ENCODE results near the gene WIF1. TPM values are rescaled to one million over a fixed set of nuclear protein-coding genes. Genes with fewer than 3 reads are reported as not detected.
A peak's percentile ranks its signal among the peaks of the same experiment; 100 is the strongest.

The WIF1 gene
- total RNA-seq, 1 donor from 2014 or later: 97.0 TPM

DNA sequence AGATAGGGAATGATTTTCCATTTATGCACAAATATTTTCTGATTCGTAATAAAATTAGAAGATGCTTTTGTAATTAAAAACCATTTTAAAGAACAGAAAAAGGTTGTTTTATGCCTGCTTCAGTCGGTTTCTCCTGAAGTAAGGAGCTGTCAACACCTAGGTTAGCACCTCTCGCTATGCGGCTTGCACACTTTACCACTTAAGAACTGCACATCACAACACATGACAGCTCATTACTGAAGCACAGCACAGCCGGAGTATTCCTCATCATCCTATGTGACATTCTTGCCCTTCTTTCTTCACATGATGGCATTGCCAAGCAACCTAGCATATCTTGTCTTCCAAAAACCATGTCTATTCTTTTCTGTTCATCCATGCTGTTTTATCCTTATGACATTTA is 5.4 kb upstream of the WIF1 start:
- no peak for TF ChIP-seq CTCF (IDR thresholded peaks at IDR 0.05)
- no peaks in the 10 kb centered on the region for H3K9me3 ChIP-seq
- DNase-seq (no peak), ATAC-seq (no peak)
- no peak overlapping the region for H3K4me3 ChIP-seq
- no peaks in the 10 kb centered on the region for H3K36me3 ChIP-seq
- no peaks in the 10 kb centered on the region for H3K4me1 ChIP-seq
- H3K27ac ChIP-seq: no peak overlapping the region
- H3K27me3 ChIP-seq (ENCODE audit: low read depth): peaks cover 15% of the 10 kb centered on the region
- intact Hi-C loops (cut with DNase I): no loop called here

GRCh38 chr12:65125975-65126374 is 4.9 kb upstream of the WIF1 start:
- H3K27ac ChIP-seq: no peak overlapping the region
- H3K9me3 ChIP-seq: no peaks in the 10 kb centered on the region
- DNase-seq (no peak), ATAC-seq (no peak)
- H3K4me1 ChIP-seq: peaks cover 2% of the 10 kb centered on the region
- peaks cover 20% of the 10 kb centered on the region for H3K27me3 ChIP-seq (ENCODE audit: low read depth)
- no peaks in the 10 kb centered on the region for H3K36me3 ChIP-seq
- no peak overlapping the region for H3K4me3 ChIP-seq
- intact Hi-C loops (cut with DNase I): no loop called here
- no peak for TF ChIP-seq CTCF (IDR thresholded peaks at IDR 0.05)

GRCh38 chr12:65125247-65125646 is 4.1 kb upstream of the WIF1 start:
- H3K27ac ChIP-seq: no peak overlapping the region
- TF ChIP-seq CTCF (IDR thresholded peaks at IDR 0.05): no peak
- peaks cover 27% of the 10 kb centered on the region for H3K27me3 ChIP-seq (ENCODE audit: low read depth)
- DNase-seq: no peak
- no peaks in the 10 kb centered on the region for H3K9me3 ChIP-seq
- H3K4me1 ChIP-seq: peaks cover 6% of the 10 kb centered on the region
- H3K4me3 ChIP-seq: no peak overlapping the region
- intact Hi-C loops (cut with DNase I): no loop called here
- no peak for ATAC-seq
- no peaks in the 10 kb centered on the region for H3K36me3 ChIP-seq

GRCh38 chr12:65123435-65124063 is 2.4 kb upstream of the WIF1 start:
- DNase-seq: no peak
- Histone ChIP-seq H3K4me3 (no peak overlapping the region), H3K9me3 (no peaks in the 10 kb centered on the region), H3K36me3 (no peaks in the 10 kb centered on the region), H3K27me3 (ENCODE audit: low read depth) (peaks cover 42% of the 10 kb centered on the region), H3K4me1 (peaks cover 6% of the 10 kb centered on the region), H3K27ac (no peak overlapping the region)
- intact Hi-C loops (cut with DNase I): loop anchor here (5.0 kb wide), 1 partner anchor 231 kb away; no protein-coding TSS in a partner anchor
- TF ChIP-seq CTCF (IDR thresholded peaks at IDR 0.05): peak; percentile 58
- ATAC-seq: no peak

DNA sequence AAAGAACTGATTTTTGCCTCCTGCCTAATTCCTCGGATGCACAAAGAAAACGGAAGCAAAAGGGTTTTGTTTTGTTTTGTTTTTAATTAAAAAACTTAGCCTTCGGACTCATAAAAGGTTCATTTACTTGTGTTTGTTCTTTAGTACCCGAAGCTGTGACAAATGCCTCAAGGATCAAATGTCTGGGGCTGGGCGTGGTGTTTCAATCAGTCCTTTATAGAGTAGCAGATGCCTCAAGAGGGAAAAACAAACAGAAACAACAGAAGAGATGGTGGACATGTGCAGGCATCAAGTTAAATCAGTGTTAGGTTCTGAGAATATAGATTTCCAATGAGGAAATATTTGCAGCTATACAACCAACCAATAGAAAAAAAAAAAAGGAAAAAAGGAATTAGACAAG is 1.6 kb upstream of the WIF1 start:
- H3K9me3 ChIP-seq: no peaks in the 10 kb centered on the region
- no peak overlapping the region for H3K27ac ChIP-seq
- no peak overlapping the region for H3K4me3 ChIP-seq
- no peak for TF ChIP-seq CTCF (IDR thresholded peaks at IDR 0.05)
- ATAC-seq: no peak
- H3K27me3 ChIP-seq (ENCODE audit: low read depth): peaks cover 42% of the 10 kb centered on the region
- H3K4me1 ChIP-seq: peaks cover 6% of the 10 kb centered on the region
- no peak for DNase-seq
- intact Hi-C loops (cut with DNase I): loop anchor here (5.0 kb wide), 1 partner anchor 230 kb away; no protein-coding TSS in a partner anchor
- no peaks in the 10 kb centered on the region for H3K36me3 ChIP-seq
